GM21515 (cell line): Measurements from ENCODE around the gene MYO18B.

Experiments
- ATAC-seq: cut with Tn5 transposase; IDR thresholded peaks from one replicate; pipeline ENCODE4 v1.9.1; 2021; ENCODE audit not compliant: unreplicated experiment

The MYO18B gene

GRCh38 chr22:25748140-25748539 lies 6.2 kb downstream of the MYO18B start:
- no peak for ATAC-seq

GRCh38 chr22:25748704-25749103 lies 6.7 kb downstream of the MYO18B start:
- ATAC-seq = no peak

- ATAC-seq = no peak
Observed at GRCh38 chr22:25749420-25750169, 7.6 kb downstream of the MYO18B start.

- ATAC-seq = no peak
Observed at GRCh38 chr22:25750569-25751173, 8.7 kb downstream of the MYO18B start.

GRCh38 chr22:25751174-25751581 lies 9.2 kb downstream of the MYO18B start:
- no peak for ATAC-seq

GRCh38 chr22:25752615-25753214 lies 10.7 kb downstream of the MYO18B start:
- no peak for ATAC-seq

- ATAC-seq = no peak
Observed at GRCh38 chr22:25753252-25753651, 11.3 kb downstream of the MYO18B start.

- ATAC-seq = no peak
Observed at GRCh38 chr22:25754527-25755202, 12.7 kb downstream of the MYO18B start.

- no peak for ATAC-seq
Observed at GRCh38 chr22:25757686-25758085, 15.7 kb downstream of the MYO18B start.

GRCh38 chr22:25758316-25758715 lies 16.3 kb downstream of the MYO18B start:
- ATAC-seq = no peak

GRCh38 chr22:25759825-25760231 lies 17.8 kb downstream of the MYO18B start:
- no peak for ATAC-seq

GRCh38 chr22:25760294-25760693 lies 18.3 kb downstream of the MYO18B start:
- no peak for ATAC-seq

GRCh38 chr22:25760848-25761595 lies 19.0 kb downstream of the MYO18B start:
- ATAC-seq = no peak

GRCh38 chr22:25762147-25762546 lies 20.2 kb downstream of the MYO18B start:
- ATAC-seq = no peak

GRCh38 chr22:25763239-25763777 lies 21.3 kb downstream of the MYO18B start:
- no peak for ATAC-seq

- no peak for ATAC-seq
Observed at GRCh38 chr22:25764270-25765015, 22.5 kb downstream of the MYO18B start.

- no peak for ATAC-seq
Observed at GRCh38 chr22:25765016-25765367, 23.0 kb downstream of the MYO18B start.

GRCh38 chr22:25765801-25766200 lies 23.8 kb downstream of the MYO18B start:
- ATAC-seq = no peak

- ATAC-seq = no peak
Observed at GRCh38 chr22:25766418-25766817, 24.4 kb downstream of the MYO18B start.

- ATAC-seq = no peak
Observed at GRCh38 chr22:25770333-25770732, 28.3 kb downstream of the MYO18B start.
